NB4 (cell line): ENCODE results near the gene ATP11A.

Source experiments
- DNase-seq: peaks from one replicate; pipeline ENCODE4 v3.0.0; 2010; ENCODE audit warnings: low read depth
- H3K4me3 ChIP-seq: one replicate; pipeline ENCODE4 v1.5.1; 2011; ENCODE audit warnings: mild to moderate bottlenecking, low read depth, low read length, moderate library complexity
- CTCF ChIP-seq: IDR thresholded peaks from one replicate; pipeline ENCODE4 v1.5.1; 2012; ENCODE audit warnings: low read depth, low read length
- MAX ChIP-seq: IDR thresholded peaks from 2 replicates; pipeline ENCODE4 v1.6.1; 2011; ENCODE audit warnings: low read depth, low read length
- MYC ChIP-seq: IDR thresholded peaks from 2 replicates; pipeline ENCODE4 v1.6.1; 2011; ENCODE audit warnings: low read depth, low read length
- POLR2A ChIP-seq: IDR thresholded peaks from 2 replicates; pipeline ENCODE4 v1.6.1; 2011; ENCODE audit warnings: mild to moderate bottlenecking; ENCODE audit not compliant: insufficient read length; ENCODE audit errors: extremely low read depth

Gene ATP11A

GRCh38 chr13:112741185-112741755 is 51.4 kb downstream of the ATP11A start:
- no peak overlapping the region for H3K4me3 ChIP-seq
- no peak for DNase-seq
- TF ChIP-seq CTCF (no peak), POLR2A (no peak), MYC (no peak), MAX (no peak)

GRCh38 chr13:112741835-112742570 is 52.2 kb downstream of the ATP11A start:
- no peak for DNase-seq
- no peak for TF ChIP-seq POLR2A
- no peak for TF ChIP-seq CTCF
- no peak for TF ChIP-seq MAX
- no peak for TF ChIP-seq MYC
- H3K4me3 ChIP-seq = no peak overlapping the region

- no peak overlapping the region for H3K4me3 ChIP-seq
- no peak for DNase-seq
- TF ChIP-seq MAX = no peak
- TF ChIP-seq MYC = no peak
- TF ChIP-seq CTCF = no peak
- TF ChIP-seq POLR2A = no peak
Observed at GRCh38 chr13:112742583-112742982, 52.7 kb downstream of the ATP11A start.

- no peak overlapping the region for H3K4me3 ChIP-seq
- TF ChIP-seq POLR2A (no peak), MYC (no peak), CTCF (no peak), MAX (no peak)
- DNase-seq = no peak
Observed at GRCh38 chr13:112743451-112744167, 53.8 kb downstream of the ATP11A start.

GRCh38 chr13:112744168-112745021 is 54.6 kb downstream of the ATP11A start:
- DNase-seq = no peak
- TF ChIP-seq POLR2A (no peak), MAX (no peak), CTCF (no peak), MYC (no peak)
- no peak overlapping the region for H3K4me3 ChIP-seq
